ENCODE results near the gene RAB3B. TPM values are rescaled to one million over a fixed set of nuclear protein-coding genes. Genes with fewer than 3 reads are reported as not detected.

RAB3B gene
- total RNA-seq, 3 donors from 2014 or later: 0.66 to 1.3 TPM; not detected in 1

- Histone ChIP-seq H3K4me1 (no peaks in the 10 kb centered on the region), H3K9me3 (no peaks in the 10 kb centered on the region), H3K27ac (no peak overlapping the region), H3K36me3 (no peaks in the 10 kb centered on the region), H3K27me3 (no peaks in the 10 kb centered on the region), H3K4me3 (no peak overlapping the region)
- DNase-seq (ENCODE audit: low spot score in 2 of 2): no peak
- intact Hi-C loops (cut with DNase I; ENCODE audit: low total_unique reads): no loop called here
- TF ChIP-seq CTCF (IDR thresholded peaks at IDR 0.05): no peak
- TF ChIP-seq POLR2A (IDR thresholded peaks at IDR 0.05): no peak
- TF ChIP-seq POLR2AphosphoS5 (IDR thresholded peaks at IDR 0.05): no peak
Measured at GRCh38 chr1:51863384-51863783, 127.1 kb downstream of the RAB3B start.

GRCh38 chr1:51861669-51862068, 128.8 kb downstream of the RAB3B start:
- no peak for DNase-seq (ENCODE audit: low spot score in 2 of 2)
- Histone ChIP-seq H3K4me1 (no peaks in the 10 kb centered on the region), H3K9me3 (no peaks in the 10 kb centered on the region), H3K4me3 (no peak overlapping the region), H3K27ac (no peak overlapping the region), H3K27me3 (no peaks in the 10 kb centered on the region), H3K36me3 (no peaks in the 10 kb centered on the region)
- intact Hi-C loops (cut with DNase I; ENCODE audit: low total_unique reads): no loop called here
- TF ChIP-seq CTCF (IDR thresholded peaks at IDR 0.05) (no peak), POLR2A (IDR thresholded peaks at IDR 0.05) (no peak), POLR2AphosphoS5 (IDR thresholded peaks at IDR 0.05) (no peak)

- TF ChIP-seq POLR2A (IDR thresholded peaks at IDR 0.05) (no peak), CTCF (IDR thresholded peaks at IDR 0.05) (no peak), POLR2AphosphoS5 (IDR thresholded peaks at IDR 0.05) (no peak)
- no peaks in the 10 kb centered on the region for H3K27me3 ChIP-seq
- intact Hi-C loops (cut with DNase I; ENCODE audit: low total_unique reads): loop anchor here (5.0 kb wide), 1 partner anchor 688 kb away; no protein-coding TSS in a partner anchor
- DNase-seq (ENCODE audit: low spot score in 2 of 2): no peak
- no peaks in the 10 kb centered on the region for H3K4me1 ChIP-seq
- no peaks in the 10 kb centered on the region for H3K36me3 ChIP-seq
- H3K9me3 ChIP-seq: no peaks in the 10 kb centered on the region
- no peak overlapping the region for H3K4me3 ChIP-seq
- no peak overlapping the region for H3K27ac ChIP-seq
Measured at GRCh38 chr1:51859735-51860134, 130.8 kb downstream of the RAB3B start.

GRCh38 chr1:51859333-51859732, 131.2 kb downstream of the RAB3B start:
- H3K9me3 ChIP-seq: no peaks in the 10 kb centered on the region
- TF ChIP-seq CTCF (IDR thresholded peaks at IDR 0.05): no peak
- no peak for TF ChIP-seq POLR2AphosphoS5 (IDR thresholded peaks at IDR 0.05)
- no peak for TF ChIP-seq POLR2A (IDR thresholded peaks at IDR 0.05)
- no peaks in the 10 kb centered on the region for H3K4me1 ChIP-seq
- DNase-seq (ENCODE audit: low spot score in 2 of 2): no peak
- no peak overlapping the region for H3K4me3 ChIP-seq
- no peaks in the 10 kb centered on the region for H3K36me3 ChIP-seq
- no peaks in the 10 kb centered on the region for H3K27me3 ChIP-seq
- H3K27ac ChIP-seq: no peak overlapping the region
- intact Hi-C loops (cut with DNase I; ENCODE audit: low total_unique reads): loop anchor here (5.0 kb wide), 1 partner anchor 688 kb away; no protein-coding TSS in a partner anchor

- no peak for TF ChIP-seq POLR2AphosphoS5 (IDR thresholded peaks at IDR 0.05)
- no peak for TF ChIP-seq POLR2A (IDR thresholded peaks at IDR 0.05)
- TF ChIP-seq CTCF (IDR thresholded peaks at IDR 0.05): no peak
- no peaks in the 10 kb centered on the region for H3K36me3 ChIP-seq
- intact Hi-C loops (cut with DNase I; ENCODE audit: low total_unique reads): loop anchor here (5.0 kb wide), 1 partner anchor 688 kb away; no protein-coding TSS in a partner anchor
- H3K27me3 ChIP-seq: no peaks in the 10 kb centered on the region
- H3K27ac ChIP-seq: no peak overlapping the region
- H3K4me3 ChIP-seq: no peak overlapping the region
- no peaks in the 10 kb centered on the region for H3K4me1 ChIP-seq
- no peaks in the 10 kb centered on the region for H3K9me3 ChIP-seq
- no peak for DNase-seq (ENCODE audit: low spot score in 2 of 2)
Measured at GRCh38 chr1:51858892-51859291, 131.6 kb downstream of the RAB3B start.

Other genes with a start within 250 kb of the RAB3B start
- gene NRDC, start 112.0 kb downstream of the RAB3B start, total RNA-seq: 100 to 1,000 TPM in 1 of 3 donors, 10 to 100 TPM in 2; 90.6 to 103 (median 97.5) TPM
- 10 to 100 TPM in 1 of 3 donors, 1 to 10 TPM in 2; 4.4 to 13.6 (median 7.9) TPM for gene KTI12, start 43.1 kb upstream of the RAB3B start, total RNA-seq
- 10 to 100 TPM; 35.1 to 48.4 (median 37.6) TPM for gene TXNDC12, start 64.5 kb upstream of the RAB3B start, total RNA-seq
- gene BTF3L4, start 65.6 kb upstream of the RAB3B start, total RNA-seq: 10 to 100 TPM; 47.5 to 66.2 (median 59.0) TPM
- gene ZFYVE9, start 151.4 kb upstream of the RAB3B start, total RNA-seq: 10 to 100 TPM; 31.1 to 44.3 (median 32.8) TPM

Data from breast epithelium (tissue), 4 donors.